Activated CD4-positive, alpha-beta T cell treated with anti-CD3 and anti-CD28 coated beads for 36 hours (primary cell): ENCODE measurements around the gene NLGN1. TPM values are rescaled to one million over a fixed set of nuclear protein-coding genes. Genes with fewer than 3 reads are reported as not detected.

Source experiments
- ATAC-seq: fragments of 200-7000 bp; cut with Tn5 transposase; one replicate; pipeline ENCODE4 v1.10.0; 2021; ENCODE audit warnings: mild to moderate bottlenecking, moderate library complexity
- CTCF ChIA-PET: fragments of 350-600 bp; sonication (Branson Sonifier 250); formaldehyde crosslinking; loops from one replicate; lab custom pipeline; 2021; ENCODE audit warnings: antibody characterized with exemption; lab: Charles Lee
- POLR2A ChIA-PET: fragments of 350-600 bp; sonication (Branson Sonifier 250); formaldehyde crosslinking; loops from one replicate; lab custom pipeline; 2021; ENCODE audit warnings: antibody characterized with exemption, inconsistent platforms; lab: Charles Lee
- DNase-seq: peaks from one replicate; pipeline ENCODE4 v3.0.0-alpha.2; 2020
- H3K27ac Mint-ChIP-seq: one replicate; pipeline ENCODE4 v1.8.0; 2021; ENCODE audit warnings: mixed read lengths
- H3K27me3 Mint-ChIP-seq: one replicate; pipeline ENCODE4 v1.8.0; 2021; ENCODE audit warnings: mixed read lengths
- H3K36me3 Mint-ChIP-seq: one replicate; pipeline ENCODE4 v1.8.0; 2021; ENCODE audit warnings: low read depth, mixed read lengths
- H3K4me1 Mint-ChIP-seq: one replicate; pipeline ENCODE4 v1.8.0; 2021; ENCODE audit warnings: mixed read lengths
- H3K4me3 Mint-ChIP-seq: one replicate; pipeline ENCODE4 v1.8.0; 2021; ENCODE audit warnings: mild to moderate bottlenecking, moderate library complexity, mixed read lengths
- H3K9me3 Mint-ChIP-seq: one replicate; pipeline ENCODE4 v1.8.0; 2021; ENCODE audit warnings: low read depth, mixed read lengths
- intact Hi-C, 2 experiments: fragments of 100-400 bp; cut with DNase I in 1 of 2; cut with micrococcal nuclease in 1 of 2; formaldehyde crosslinking; loops; one replicate each; pipeline versions ENCODE4 v1.14.2 to v1.15.1; 2022 to 2024; cut with DNase I, micrococcal nuclease
- total RNA-seq, 2 experiments: library from RNA; stranded (reverse); gene quantifications; one replicate each; pipeline ENCODE4 v1.2.3, GENCODE V29; 2021

Gene NLGN1
- total RNA-seq, 2 experiments from 2014 or later, result not detected

- ATAC-seq, result no peak
- no peak for DNase-seq
- intact Hi-C loops, result no loop called here
These were observed 217.0 kb downstream of the NLGN1 start for GRCh38 chr3:173614522-173614921.

GRCh38 chr3:173615661-173616060 is 218.1 kb downstream of the NLGN1 start:
- ATAC-seq (no peak), DNase-seq (no peak)
- peaks cover 2% of the 10 kb centered on the region for H3K9me3 Mint-ChIP-seq
- POLR2A ChIA-PET, result no interaction called here
- H3K4me3 Mint-ChIP-seq, result no peak overlapping the region
- CTCF ChIA-PET, result no interaction called here
- H3K36me3 Mint-ChIP-seq, result no peaks in the 10 kb centered on the region
- no peaks in the 10 kb centered on the region for H3K4me1 Mint-ChIP-seq
- intact Hi-C loops, result no loop called here
- H3K27me3 Mint-ChIP-seq, result no peaks in the 10 kb centered on the region
- H3K27ac Mint-ChIP-seq, result no peak overlapping the region

More at GRCh38 chr3:173614522-173614921, 217.0 kb downstream of the NLGN1 start:
- H3K4me3 Mint-ChIP-seq, result no peak overlapping the region
- H3K27ac Mint-ChIP-seq, result no peak overlapping the region
- CTCF ChIA-PET, result interaction anchor here (0.6 to 0.9 kb wide), 2 partner anchors 10 to 18 kb away, joined by 3 read pairs; no protein-coding TSS in a partner anchor
- H3K27me3 Mint-ChIP-seq, result no peaks in the 10 kb centered on the region
- no peaks in the 10 kb centered on the region for H3K36me3 Mint-ChIP-seq
- POLR2A ChIA-PET, result no interaction called here
- no peaks in the 10 kb centered on the region for H3K9me3 Mint-ChIP-seq
- no peaks in the 10 kb centered on the region for H3K4me1 Mint-ChIP-seq

- peaks cover 2% of the 10 kb centered on the region for H3K9me3 Mint-ChIP-seq
- intact Hi-C loops, result no loop called here
- H3K27ac Mint-ChIP-seq, result no peak overlapping the region
- H3K4me1 Mint-ChIP-seq, result no peaks in the 10 kb centered on the region
- no peaks in the 10 kb centered on the region for H3K36me3 Mint-ChIP-seq
- POLR2A ChIA-PET, result no interaction called here
- H3K4me3 Mint-ChIP-seq, result no peak overlapping the region
- DNase-seq (no peak), ATAC-seq (no peak)
- no peaks in the 10 kb centered on the region for H3K27me3 Mint-ChIP-seq
- CTCF ChIA-PET, result no interaction called here
These were observed 219.9 kb downstream of the NLGN1 start for GRCh38 chr3:173617490-173617889.

- H3K36me3 Mint-ChIP-seq, result no peaks in the 10 kb centered on the region
- POLR2A ChIA-PET, result no interaction called here
- CTCF ChIA-PET, result no interaction called here
- H3K4me1 Mint-ChIP-seq, result no peaks in the 10 kb centered on the region
- no peak for DNase-seq
- H3K27ac Mint-ChIP-seq, result no peak overlapping the region
- no peak for ATAC-seq
- no peak overlapping the region for H3K4me3 Mint-ChIP-seq
- H3K27me3 Mint-ChIP-seq, result no peaks in the 10 kb centered on the region
- peaks cover 2% of the 10 kb centered on the region for H3K9me3 Mint-ChIP-seq
- intact Hi-C loops, result no loop called here
These were observed 220.6 kb downstream of the NLGN1 start for GRCh38 chr3:173618148-173618547.

GRCh38 chr3:173618703-173619102 is 221.2 kb downstream of the NLGN1 start:
- intact Hi-C loops, result no loop called here
- no peaks in the 10 kb centered on the region for H3K36me3 Mint-ChIP-seq
- H3K9me3 Mint-ChIP-seq, result peaks cover 2% of the 10 kb centered on the region
- no peaks in the 10 kb centered on the region for H3K27me3 Mint-ChIP-seq
- ChIA-PET CTCF (no interaction called here), POLR2A (no interaction called here)
- H3K27ac Mint-ChIP-seq, result no peak overlapping the region
- ATAC-seq (no peak), DNase-seq (no peak)
- H3K4me3 Mint-ChIP-seq, result no peak overlapping the region
- no peaks in the 10 kb centered on the region for H3K4me1 Mint-ChIP-seq

- Mint-ChIP-seq H3K36me3 (no peaks in the 10 kb centered on the region), H3K9me3 (peaks cover 2% of the 10 kb centered on the region), H3K27me3 (no peaks in the 10 kb centered on the region), H3K4me3 (no peak overlapping the region), H3K27ac (no peak overlapping the region), H3K4me1 (no peaks in the 10 kb centered on the region)
- ChIA-PET CTCF (no interaction called here), POLR2A (no interaction called here)
- DNase-seq, result no peak
- ATAC-seq, result no peak
- intact Hi-C loops, result no loop called here
These were observed 224.6 kb downstream of the NLGN1 start for GRCh38 chr3:173622166-173622565.

GRCh38 chr3:173624086-173624485 is 226.5 kb downstream of the NLGN1 start:
- H3K27me3 Mint-ChIP-seq, result no peaks in the 10 kb centered on the region
- DNase-seq (no peak), ATAC-seq (no peak)
- H3K27ac Mint-ChIP-seq, result no peak overlapping the region
- ChIA-PET CTCF (interaction anchor here (1.1 to 1.5 kb wide), 2 partner anchors 10 to 12 kb away, joined by 3 read pairs; no protein-coding TSS in a partner anchor), POLR2A (no interaction called here)
- intact Hi-C loops, result no loop called here
- H3K4me3 Mint-ChIP-seq, result no peak overlapping the region
- no peaks in the 10 kb centered on the region for H3K4me1 Mint-ChIP-seq
- peaks cover 2% of the 10 kb centered on the region for H3K9me3 Mint-ChIP-seq
- no peaks in the 10 kb centered on the region for H3K36me3 Mint-ChIP-seq

- CTCF ChIA-PET, result no interaction called here
- no peak for ATAC-seq
- Mint-ChIP-seq H3K4me3 (no peak overlapping the region), H3K27ac (no peak overlapping the region), H3K27me3 (no peaks in the 10 kb centered on the region), H3K4me1 (no peaks in the 10 kb centered on the region), H3K36me3 (no peaks in the 10 kb centered on the region), H3K9me3 (no peaks in the 10 kb centered on the region)
- intact Hi-C loops, result no loop called here
- DNase-seq, result no peak
- POLR2A ChIA-PET, result no interaction called here
These were observed 233.3 kb downstream of the NLGN1 start for GRCh38 chr3:173630849-173631248.

- DNase-seq (no peak), ATAC-seq (no peak)
- H3K4me3 Mint-ChIP-seq, result no peak overlapping the region
- CTCF ChIA-PET, result interaction anchor here (0.6 kb wide), 1 partner anchor 101 kb away, joined by 4 read pairs; no protein-coding TSS in a partner anchor
- H3K27me3 Mint-ChIP-seq, result no peaks in the 10 kb centered on the region
- POLR2A ChIA-PET, result no interaction called here
- H3K4me1 Mint-ChIP-seq, result no peaks in the 10 kb centered on the region
- no peak overlapping the region for H3K27ac Mint-ChIP-seq
- intact Hi-C loops, result no loop called here
- H3K9me3 Mint-ChIP-seq, result no peaks in the 10 kb centered on the region
- no peaks in the 10 kb centered on the region for H3K36me3 Mint-ChIP-seq
These were observed 235.4 kb downstream of the NLGN1 start for GRCh38 chr3:173632945-173633344.

GRCh38 chr3:173635826-173636225 is 238.3 kb downstream of the NLGN1 start:
- H3K36me3 Mint-ChIP-seq, result no peaks in the 10 kb centered on the region

GRCh38 chr3:173639098-173639497 is 241.6 kb downstream of the NLGN1 start:
- Mint-ChIP-seq H3K27me3 (no peaks in the 10 kb centered on the region), H3K9me3 (peaks cover 2% of the 10 kb centered on the region), H3K4me1 (no peaks in the 10 kb centered on the region), H3K4me3 (no peak overlapping the region), H3K36me3 (no peaks in the 10 kb centered on the region), H3K27ac (no peak overlapping the region)
- ATAC-seq (no peak), DNase-seq (no peak)
- intact Hi-C loops, result no loop called here
- ChIA-PET CTCF (no interaction called here), POLR2A (no interaction called here)

More at GRCh38 chr3:173635826-173636225, 238.3 kb downstream of the NLGN1 start:
- Mint-ChIP-seq H3K4me3 (no peak overlapping the region), H3K4me1 (no peaks in the 10 kb centered on the region), H3K9me3 (no peaks in the 10 kb centered on the region), H3K27ac (no peak overlapping the region), H3K27me3 (no peaks in the 10 kb centered on the region)
- ATAC-seq, result no peak
- POLR2A ChIA-PET, result no interaction called here
- intact Hi-C loops, result no loop called here
- no peak for DNase-seq
- CTCF ChIA-PET, result no interaction called here

GRCh38 chr3:173641696-173642095 is 244.2 kb downstream of the NLGN1 start:
- H3K4me3 Mint-ChIP-seq, result no peak overlapping the region
- ATAC-seq, result no peak
- CTCF ChIA-PET, result no interaction called here

More at GRCh38 chr3:173641696-173642095, 244.2 kb downstream of the NLGN1 start:
- Mint-ChIP-seq H3K9me3 (peaks cover 2% of the 10 kb centered on the region), H3K36me3 (no peaks in the 10 kb centered on the region), H3K27me3 (no peaks in the 10 kb centered on the region), H3K4me1 (no peaks in the 10 kb centered on the region), H3K27ac (no peak overlapping the region)
- POLR2A ChIA-PET, result no interaction called here
- intact Hi-C loops, result no loop called here
- no peak for DNase-seq
